OCI-LY3 (cell line): ENCODE data around the gene CIDEB.

Experiments used
- H2AFZ ChIP-seq: fragments of 200-600, 300-600 bp; shearing (Covaris generic); 2 replicates; pipeline ENCODE4 v1.6.0; 2014; ENCODE audit warnings: antibody characterized with exemption, low read depth, low read length
- H3K27ac ChIP-seq: fragments of 200-600, 300-600 bp; sonication (generic); 2 replicates; pipeline ENCODE4 v1.5.1; 2014; ENCODE audit warnings: mild to moderate bottlenecking, low read length, moderate library complexity, mixed read lengths
- H3K27me3 ChIP-seq: fragments of 200-600, 300-600 bp; sonication (generic); 2 replicates; pipeline ENCODE4 v1.6.1; 2014; ENCODE audit warnings: low read depth, low read length, mixed read lengths
- H3K36me3 ChIP-seq: fragments of 200-600, 300-600 bp; sonication (generic); replicated peaks from 2 replicates; pipeline ENCODE3; 2014; ENCODE audit warnings: low read depth, low read length, mixed read lengths
- H3K4me1 ChIP-seq: fragments of 300-600, 200-600 bp; sonication (generic); 2 replicates; pipeline ENCODE4 v1.6.1; 2014; ENCODE audit warnings: low read length, mixed read lengths
- H3K4me2 ChIP-seq: fragments of 200-600, 300-600 bp; sonication (generic); 2 replicates; pipeline ENCODE4 v1.6.1; 2014; ENCODE audit warnings: low read length, mixed read lengths
- H3K4me3 ChIP-seq: fragments of 300-600, 200-600 bp; sonication (generic); 2 replicates; pipeline ENCODE4 v1.5.1; 2014; ENCODE audit warnings: antibody characterized with exemption, mild to moderate bottlenecking, low read length, moderate library complexity
- H3K79me2 ChIP-seq: fragments of 300-600, 200-600 bp; shearing (Covaris generic); 2 replicates; pipeline ENCODE4 v1.6.1; 2014; ENCODE audit warnings: mild to moderate bottlenecking, low read length, mixed read lengths
- H3K9ac ChIP-seq: fragments of 300-600, 200-600 bp; shearing (Covaris generic); 2 replicates; pipeline ENCODE4 v1.6.0; 2014; ENCODE audit warnings: mild to moderate bottlenecking, low read length, moderate library complexity
- H3K9me3 ChIP-seq: fragments of 200-600, 300-600 bp; shearing (Covaris generic); 2 replicates; pipeline ENCODE4 v1.6.1; 2014; ENCODE audit warnings: low read length, mixed read lengths; ENCODE audit not compliant: insufficient read depth
- H4K20me1 ChIP-seq: fragments of 200-600, 300-600 bp; sonication (generic); 2 replicates; pipeline ENCODE4 v1.6.1; 2016; ENCODE audit warnings: low read length, mixed read lengths; ENCODE audit not compliant: insufficient read depth
- CTCF ChIP-seq: fragments of 200-600, 300-600 bp; sonication (generic); IDR thresholded peaks from 2 replicates; pipeline ENCODE4 v1.5.1; 2014; ENCODE audit warnings: antibody characterized with exemption, low read length, low read depth
- EZH2phosphoT487 ChIP-seq: fragments of 200-600 bp; shearing (Covaris generic); IDR thresholded peaks from 2 replicates; pipeline ENCODE4 v1.6.1; 2018; ENCODE audit warnings: antibody characterized with exemption, mixed run types, low read depth

The CIDEB gene

GRCh38 chr14:24269368-24269767 lies 38.4 kb downstream of the CIDEB start:
- H3K27ac ChIP-seq: no peak overlapping the region
- TF ChIP-seq CTCF (no peak), EZH2phosphoT487 (no peak)
- H3K36me3 ChIP-seq: peaks cover 2% of the 10 kb centered on the region
- H3K4me3 ChIP-seq: no peak overlapping the region
- peaks cover 31% of the 10 kb centered on the region for H3K4me1 ChIP-seq
- no peaks in the 10 kb centered on the region for H3K79me2 ChIP-seq
- H3K27me3 ChIP-seq: no peaks in the 10 kb centered on the region
- H3K4me2 ChIP-seq: no peak overlapping the region
- H3K9me3 ChIP-seq: no peaks in the 10 kb centered on the region
- H2AFZ ChIP-seq: no peak overlapping the region
- no peaks in the 10 kb centered on the region for H4K20me1 ChIP-seq
- H3K9ac ChIP-seq: no peak overlapping the region

GRCh38 chr14:24268225-24268624 lies 39.6 kb downstream of the CIDEB start:
- no peak overlapping the region for H3K4me2 ChIP-seq
- no peak overlapping the region for H3K4me3 ChIP-seq
- H3K9me3 ChIP-seq: no peaks in the 10 kb centered on the region
- H3K4me1 ChIP-seq: peaks cover 20% of the 10 kb centered on the region
- H3K27me3 ChIP-seq: no peaks in the 10 kb centered on the region
- H3K79me2 ChIP-seq: no peaks in the 10 kb centered on the region
- H3K9ac ChIP-seq: no peak overlapping the region
- H2AFZ ChIP-seq: no peak overlapping the region
- TF ChIP-seq EZH2phosphoT487 (no peak), CTCF (no peak)
- peaks cover 2% of the 10 kb centered on the region for H3K36me3 ChIP-seq
- no peaks in the 10 kb centered on the region for H4K20me1 ChIP-seq
- no peak overlapping the region for H3K27ac ChIP-seq

GRCh38 chr14:24267516-24267915 lies 40.3 kb downstream of the CIDEB start:
- no peak overlapping the region for H3K4me2 ChIP-seq
- no peaks in the 10 kb centered on the region for H3K9me3 ChIP-seq
- no peaks in the 10 kb centered on the region for H4K20me1 ChIP-seq
- H2AFZ ChIP-seq: no peak overlapping the region
- no peak overlapping the region for H3K9ac ChIP-seq
- TF ChIP-seq EZH2phosphoT487 (no peak), CTCF (no peak)
- H3K27me3 ChIP-seq: no peaks in the 10 kb centered on the region
- H3K36me3 ChIP-seq: peaks cover 2% of the 10 kb centered on the region
- no peak overlapping the region for H3K4me3 ChIP-seq
- H3K4me1 ChIP-seq: peaks cover 14% of the 10 kb centered on the region
- H3K27ac ChIP-seq: no peak overlapping the region
- no peaks in the 10 kb centered on the region for H3K79me2 ChIP-seq

- H3K4me1 ChIP-seq: peaks cover 5% of the 10 kb centered on the region
- peaks cover 2% of the 10 kb centered on the region for H3K36me3 ChIP-seq
- H3K9me3 ChIP-seq: no peaks in the 10 kb centered on the region
- H2AFZ ChIP-seq: no peak overlapping the region
- H3K79me2 ChIP-seq: no peaks in the 10 kb centered on the region
- no peak overlapping the region for H3K27ac ChIP-seq
- TF ChIP-seq EZH2phosphoT487: no peak
- TF ChIP-seq CTCF: no peak
- no peaks in the 10 kb centered on the region for H3K27me3 ChIP-seq
- H3K4me3 ChIP-seq: no peak overlapping the region
- no peak overlapping the region for H3K4me2 ChIP-seq
- no peak overlapping the region for H3K9ac ChIP-seq
- no peaks in the 10 kb centered on the region for H4K20me1 ChIP-seq
Observed at GRCh38 chr14:24266344-24267244, 41.2 kb downstream of the CIDEB start.
